ENCODE data around the gene DSCAML1. TPM values are rescaled to one million over a fixed set of nuclear protein-coding genes. Genes with fewer than 3 reads are reported as not detected.

The DSCAML1 gene
- total RNA-seq, 1 experiment from 2014 or later = 0.15 TPM

- no peak overlapping the region for H3K27ac Mint-ChIP-seq
These were observed 239.7 kb downstream of the DSCAML1 start for GRCh38 chr11:117557361-117557760.

More at GRCh38 chr11:117557361-117557760, 239.7 kb downstream of the DSCAML1 start:
- H2BK20ac ChIP-seq (ENCODE audit: low read depth, low read length, poor library complexity, severe bottlenecking) = no peak overlapping the region
- H2BK15ac ChIP-seq (ENCODE audit: low read depth, low read length) = no peak overlapping the region
- Mint-ChIP-seq H3K4me1 (peaks cover 47 to 57% of the 10 kb centered on the region in 2 experiments), H3K27me3 (ENCODE audit: low read depth) (peaks cover 23% of the 10 kb centered on the region), H3K9me3 (no peaks in the 10 kb centered on the region), H3K4me3 (no peak overlapping the region), H3K36me3 (ENCODE audit: insufficient read depth in 1 of 3, low read depth in 3 of 3) (no peaks in the 10 kb centered on the region)
- H3K14ac ChIP-seq (ENCODE audit: insufficient read depth, low read length) = 0 out of 2 replicates have a peak overlapping the region, but pooled peaks have one; percentile 74
- DNase-seq = no peak
- H3K79me2 ChIP-seq (ENCODE audit: insufficient read depth, low read length) = no peaks in the 10 kb centered on the region
- H3K9me3 ChIP-seq (ENCODE audit: control insufficient read depth, low read depth, low read length) = no peaks in the 10 kb centered on the region
- no peaks in the 10 kb centered on the region for H4K20me1 ChIP-seq (ENCODE audit: control insufficient read depth, insufficient read depth, insufficient read length)
- no peak for TF ChIP-seq CTCF (conservative IDR thresholded peaks at IDR 0.05)
- H3K9ac ChIP-seq (ENCODE audit: extremely low read depth, insufficient read length, low read length) = no peak overlapping the region
- H3K23ac ChIP-seq (ENCODE audit: insufficient read length, low read depth, low read length) = no peak overlapping the region
- H4K8ac ChIP-seq (replicated peaks; ENCODE audit: insufficient read length, low read depth, low read length) = no peak overlapping the region
- H2AFZ ChIP-seq (ENCODE audit: low read length) = no peak overlapping the region
- no peak overlapping the region for H2BK12ac ChIP-seq (ENCODE audit: insufficient read length, low read depth, low read length)
- no peaks in the 10 kb centered on the region for H3K23me2 ChIP-seq (ENCODE audit: insufficient read length, low read depth, low read length, poor library complexity, severe bottlenecking)
- no peak overlapping the region for H3K56ac ChIP-seq (ENCODE audit: insufficient read length, low read depth, low read length)
- no peaks in the 10 kb centered on the region; the same call in 1 of the 2 replicates for H3K4me1 ChIP-seq (ENCODE audit: insufficient read depth, low read length)
- no peak overlapping the region for H2BK5ac ChIP-seq (ENCODE audit: insufficient read length, low read length)
- no peak overlapping the region for H3K27ac ChIP-seq (ENCODE audit: insufficient read length, low read depth, low read length)
- no peaks in the 10 kb centered on the region for H3K79me1 ChIP-seq (ENCODE audit: insufficient read depth, low read depth, low read length, poor library complexity, severe bottlenecking)
- H3K18ac ChIP-seq (ENCODE audit: insufficient read length, low read depth, low read length) = no peak overlapping the region
- H3K4ac ChIP-seq (ENCODE audit: low read depth, low read length) = no peak overlapping the region
- H3K27me3 ChIP-seq (ENCODE audit: insufficient read depth, low read length) = no peaks in the 10 kb centered on the region
- no CpG with 5 or more reads among the region's 7 CpGs for WGBS (ENCODE audit: extremely low coverage, insufficient read length, low lambda C conversion rate)
- no peak overlapping the region for H4K5ac ChIP-seq (ENCODE audit: insufficient read length, low read depth, low read length)
- no peak overlapping the region for H4K91ac ChIP-seq (ENCODE audit: insufficient read length, low read depth, low read length)
- H2BK120ac ChIP-seq (ENCODE audit: low read depth, low read length, poor library complexity, severe bottlenecking) = no peak overlapping the region
- no peak overlapping the region for H3K4me2 ChIP-seq (ENCODE audit: insufficient read depth, insufficient read length, low read length)
- H3T11ph ChIP-seq (ENCODE audit: low read length) = no peak overlapping the region
- no peak overlapping the region for H2AK5ac ChIP-seq (ENCODE audit: insufficient read length, low read length)

Measured in H9 (cell line).